CD4-positive, CD25-positive, alpha-beta regulatory T cell (primary cell): ENCODE measurements around the gene SBNO2. TPM values are rescaled to one million over a fixed set of nuclear protein-coding genes. Genes with fewer than 3 reads are reported as not detected.

Source experiments
- ATAC-seq, 2 donors: fragments of 150-1000 bp; cut with Tn5 transposase; one replicate each; pipeline ENCODE4 v1.10.0; 2021; ENCODE audit warnings: low read depth in 2 of 2, moderate number of reproducible peaks in 2 of 2, moderate library complexity in 1 of 2
- DNase-seq, 3 donors: peaks; one replicate each; pipeline versions ENCODE4 v3.0.0 to v3.0.0-alpha.2; 2012 to 2022; ENCODE audit warnings: mixed read lengths in 1 of 3
- H3K27ac ChIP-seq: one replicate; pipeline ENCODE4 v1.7.0; 2013; ENCODE audit warnings: mild to moderate bottlenecking, low read length; ENCODE audit not compliant: insufficient read depth, poor library complexity, severe bottlenecking
- H3K27me3 ChIP-seq: one replicate; pipeline ENCODE4 v1.7.0; 2013; ENCODE audit warnings: low read length; ENCODE audit not compliant: control insufficient read depth, insufficient read depth
- H3K36me3 ChIP-seq: one replicate; pipeline ENCODE4 v1.7.0; 2013; ENCODE audit warnings: mild to moderate bottlenecking, low read length, moderate library complexity; ENCODE audit not compliant: control insufficient read depth, insufficient read depth
- H3K4me1 ChIP-seq: 2 replicates; pipeline ENCODE4 v1.7.0; 2013; ENCODE audit warnings: mild to moderate bottlenecking, low read length; ENCODE audit not compliant: insufficient read depth, control insufficient read depth, poor library complexity, severe bottlenecking
- H3K4me3 ChIP-seq: one replicate; pipeline ENCODE4 v1.7.0; 2013; ENCODE audit warnings: low read depth, mild to moderate bottlenecking, low read length, moderate library complexity
- H3K9me3 ChIP-seq, 2 experiments: 1 replicate in 1 of 2; 2 replicates in 1 of 2; pipeline ENCODE4 v1.7.0; 2013; ENCODE audit warnings: low read length in 2 of 2, mild to moderate bottlenecking in 1 of 2, moderate library complexity in 1 of 2; ENCODE audit not compliant: control insufficient read depth in 2 of 2
- H3K27ac Mint-ChIP-seq, 3 donors: one replicate each; pipeline ENCODE4 v1.8.0; 2020 to 2022; ENCODE audit warnings: mild to moderate bottlenecking in 3 of 3, mixed read lengths in 3 of 3, moderate library complexity in 2 of 3
- H3K27me3 Mint-ChIP-seq: one replicate; pipeline ENCODE4 v1.8.0; 2022; ENCODE audit warnings: mild to moderate bottlenecking, mixed read lengths
- H3K36me3 Mint-ChIP-seq: one replicate; pipeline ENCODE4 v1.8.0; 2020; ENCODE audit warnings: mixed read lengths
- H3K4me1 Mint-ChIP-seq, 4 donors: one replicate each; pipeline ENCODE4 v1.8.0; 2020 to 2022; ENCODE audit warnings: mixed read lengths in 4 of 4, mild to moderate bottlenecking in 1 of 4
- H3K4me3 Mint-ChIP-seq, 4 donors: one replicate each; pipeline ENCODE4 v1.8.0; 2020 to 2022; ENCODE audit warnings: mild to moderate bottlenecking in 4 of 4, mixed read lengths in 4 of 4, moderate library complexity in 3 of 4
- H3K9me3 Mint-ChIP-seq, 7 donors: one replicate each; pipeline ENCODE4 v1.8.0; 2020 to 2022; ENCODE audit warnings: mixed read lengths in 7 of 7, mild to moderate bottlenecking in 3 of 7, moderate library complexity in 2 of 7
- polyA plus RNA-seq, 4 donors: library from polyadenylated mRNA; unstranded; fragments of 300-500 nt; fragmentation: Illumina TruSeq; gene quantifications; one replicate each; pipeline ENCODE4 v1.2.3, GENCODE V29; 2021
- total RNA-seq: library from RNA; stranded (reverse); gene quantifications from one replicate; pipeline ENCODE4 v1.2.3, GENCODE V29; 2022

The SBNO2 gene
- total and polyA plus RNA-seq, 5 donors from 2014 or later = 2.0 to 139 (median 2.7) TPM

DNA sequence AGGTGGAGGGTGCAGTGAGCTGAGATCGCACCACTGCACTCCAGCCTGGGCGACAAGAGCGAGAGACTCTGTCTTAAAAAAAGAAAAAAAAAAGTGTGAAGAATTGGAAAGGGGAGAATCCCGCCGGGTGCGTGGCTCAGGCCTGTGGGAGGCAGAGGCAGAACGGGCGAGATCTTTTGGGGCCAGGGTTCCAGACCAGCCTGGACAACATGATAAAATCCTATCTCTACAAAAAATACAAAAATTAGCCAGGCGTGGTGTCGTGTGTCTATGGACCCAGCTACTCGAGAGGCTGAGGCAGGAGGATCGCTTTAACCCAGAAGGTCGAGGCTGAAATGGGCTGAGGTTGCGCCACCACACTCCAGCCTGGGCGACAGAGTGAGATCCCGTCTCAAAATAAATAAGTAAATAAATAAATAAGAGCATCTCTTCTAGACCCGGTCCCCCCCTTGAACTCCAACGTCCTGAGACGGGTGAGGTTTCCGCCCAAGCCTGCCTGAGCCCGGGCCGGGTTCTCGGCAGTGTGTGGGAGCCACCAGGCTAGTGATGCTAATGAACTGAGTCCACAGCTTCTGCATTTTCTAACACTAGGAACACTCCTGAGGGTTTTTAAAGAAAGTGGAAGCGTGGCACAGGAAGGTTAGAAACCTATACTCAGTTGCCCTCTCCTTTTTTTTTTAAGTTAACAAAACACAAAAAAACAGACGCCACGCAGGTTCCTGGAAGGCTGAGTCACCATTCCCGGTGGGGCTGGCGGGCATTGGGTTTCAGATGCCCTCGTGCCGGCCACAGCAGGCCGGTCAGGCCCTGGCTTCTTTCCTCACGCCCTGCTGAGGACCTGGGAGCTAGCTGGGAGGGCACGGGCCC lies 48.2 kb downstream of the SBNO2 start:
- Histone ChIP-seq H3K27ac (no peak overlapping the region), H3K36me3 (peaks cover 56% of the 10 kb centered on the region), H3K27me3 (no peaks in the 10 kb centered on the region), H3K4me1 (peaks cover 18% of the 10 kb centered on the region), H3K4me3 (no peak overlapping the region), H3K9me3 (no peaks in the 10 kb centered on the region)
- Mint-ChIP-seq H3K4me1 (peaks cover 0 to 24% (median 5%) of the 10 kb centered on the region in 4 donors), H3K27ac (peak overlapping the region in 1 of 3 donors; percentile 9), H3K27me3 (no peaks in the 10 kb centered on the region), H3K9me3 (no peaks in the 10 kb centered on the region), H3K36me3 (peaks cover 8% of the 10 kb centered on the region), H3K4me3 (no peak overlapping the region)
- ATAC-seq (no peak), DNase-seq (no peak)

DNA sequence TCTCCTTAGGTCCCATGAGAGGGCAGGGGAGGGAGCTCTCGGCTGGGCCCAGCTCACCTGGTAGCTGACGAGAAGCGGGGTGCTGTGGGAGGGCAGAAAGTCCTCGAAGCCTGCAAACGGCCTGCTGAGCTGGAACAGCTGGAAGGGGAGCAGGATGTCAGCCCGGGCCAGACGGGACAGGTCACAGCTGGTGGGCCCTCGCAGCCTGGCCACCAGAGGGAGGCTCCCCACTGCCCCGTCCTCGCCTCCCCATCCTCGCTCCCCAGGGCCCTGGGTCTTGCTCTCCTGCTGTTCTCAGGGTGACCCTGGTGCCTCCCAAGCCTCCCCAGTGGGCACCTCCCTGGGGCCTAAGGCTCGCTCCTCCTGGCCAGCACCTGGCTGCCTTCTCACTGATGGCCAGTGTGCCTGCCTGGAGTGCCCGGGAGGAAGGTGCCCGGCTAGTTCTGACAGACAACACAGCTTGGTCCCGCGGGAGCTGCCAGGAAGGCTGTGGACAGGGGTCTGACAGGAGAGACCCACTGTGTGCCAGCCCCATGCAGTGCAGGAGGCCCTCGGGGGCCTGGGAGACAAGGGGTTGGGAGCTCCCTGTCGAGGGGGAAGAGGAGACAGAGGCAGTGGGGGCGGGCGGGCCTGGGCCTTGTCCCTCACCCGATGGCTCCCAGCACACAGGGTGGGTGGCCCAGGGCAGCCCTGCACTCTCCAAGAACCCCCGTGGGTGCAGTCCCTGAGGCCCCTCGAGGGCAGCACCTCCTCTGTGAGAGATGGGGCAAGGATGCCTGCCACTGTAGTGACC lies 50.0 kb downstream of the SBNO2 start:
- H3K27me3 ChIP-seq = no peaks in the 10 kb centered on the region
- peaks cover 8% of the 10 kb centered on the region for H3K36me3 Mint-ChIP-seq
- no peaks in the 10 kb centered on the region for H3K9me3 ChIP-seq
- H3K27me3 Mint-ChIP-seq = no peaks in the 10 kb centered on the region
- H3K4me3 Mint-ChIP-seq = no peak overlapping the region
- no peak overlapping the region for H3K27ac ChIP-seq
- H3K4me1 ChIP-seq = peaks cover under 1% of the 10 kb centered on the region
- H3K9me3 Mint-ChIP-seq = no peaks in the 10 kb centered on the region
- H3K4me3 ChIP-seq = no peak overlapping the region
- H3K36me3 ChIP-seq = peaks cover 64% of the 10 kb centered on the region
- peak overlapping the region in 1 of 3 donors; percentile 55 for H3K27ac Mint-ChIP-seq
- ATAC-seq = no peak
- peaks cover 0 to 10% (median 2%) of the 10 kb centered on the region in 4 donors for H3K4me1 Mint-ChIP-seq
- no peak for DNase-seq

GRCh38 chr19:1123381-1123780 lies 50.7 kb downstream of the SBNO2 start:
- peaks cover 0 to 7% (median 2%) of the 10 kb centered on the region in 4 donors for H3K4me1 Mint-ChIP-seq
- H3K27me3 ChIP-seq = no peaks in the 10 kb centered on the region
- no peaks in the 10 kb centered on the region for H3K27me3 Mint-ChIP-seq
- no peaks in the 10 kb centered on the region for H3K4me1 ChIP-seq
- H3K4me3 Mint-ChIP-seq = no peak overlapping the region
- no peak for DNase-seq
- peaks cover 8% of the 10 kb centered on the region for H3K36me3 Mint-ChIP-seq
- peaks cover 71% of the 10 kb centered on the region for H3K36me3 ChIP-seq
- no peaks in the 10 kb centered on the region for H3K9me3 Mint-ChIP-seq
- no peak overlapping the region for H3K4me3 ChIP-seq
- H3K27ac Mint-ChIP-seq = no peak overlapping the region
- ATAC-seq = no peak
- H3K9me3 ChIP-seq = no peaks in the 10 kb centered on the region
- no peak overlapping the region for H3K27ac ChIP-seq

DNA sequence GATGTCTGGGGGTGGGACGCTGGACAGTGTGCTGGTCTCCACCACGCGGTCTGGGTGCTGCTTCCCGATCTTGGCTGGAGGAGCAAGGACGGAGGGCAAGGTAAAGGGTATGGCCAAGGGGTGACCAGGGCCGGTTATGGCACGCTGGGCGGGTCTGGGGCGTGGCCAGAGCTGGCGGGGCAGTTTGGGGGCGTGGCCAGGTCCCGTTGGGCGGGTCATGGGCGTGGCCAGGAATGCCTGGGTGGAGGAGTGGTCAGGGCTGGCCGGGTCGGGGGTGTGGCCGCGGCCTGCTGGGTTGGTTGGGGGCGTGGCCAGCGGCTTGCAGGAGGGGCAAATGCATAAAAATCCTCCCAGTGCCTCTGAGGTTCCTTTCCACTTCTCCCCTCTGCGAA lies 51.1 kb downstream of the SBNO2 start:
- DNase-seq (no peak), ATAC-seq (peak in 1 of 2 donors; percentile 23)
- Mint-ChIP-seq H3K4me3 (no peak overlapping the region), H3K4me1 (peaks cover 0 to 7% (median 2%) of the 10 kb centered on the region in 4 donors), H3K27ac (no peak overlapping the region), H3K36me3 (peaks cover 8% of the 10 kb centered on the region), H3K27me3 (no peaks in the 10 kb centered on the region), H3K9me3 (no peaks in the 10 kb centered on the region)
- H3K4me1 ChIP-seq = no peaks in the 10 kb centered on the region
- H3K27me3 ChIP-seq = no peaks in the 10 kb centered on the region
- no peak overlapping the region for H3K27ac ChIP-seq
- no peak overlapping the region for H3K4me3 ChIP-seq
- peaks cover 74% of the 10 kb centered on the region for H3K36me3 ChIP-seq
- no peaks in the 10 kb centered on the region for H3K9me3 ChIP-seq

DNA sequence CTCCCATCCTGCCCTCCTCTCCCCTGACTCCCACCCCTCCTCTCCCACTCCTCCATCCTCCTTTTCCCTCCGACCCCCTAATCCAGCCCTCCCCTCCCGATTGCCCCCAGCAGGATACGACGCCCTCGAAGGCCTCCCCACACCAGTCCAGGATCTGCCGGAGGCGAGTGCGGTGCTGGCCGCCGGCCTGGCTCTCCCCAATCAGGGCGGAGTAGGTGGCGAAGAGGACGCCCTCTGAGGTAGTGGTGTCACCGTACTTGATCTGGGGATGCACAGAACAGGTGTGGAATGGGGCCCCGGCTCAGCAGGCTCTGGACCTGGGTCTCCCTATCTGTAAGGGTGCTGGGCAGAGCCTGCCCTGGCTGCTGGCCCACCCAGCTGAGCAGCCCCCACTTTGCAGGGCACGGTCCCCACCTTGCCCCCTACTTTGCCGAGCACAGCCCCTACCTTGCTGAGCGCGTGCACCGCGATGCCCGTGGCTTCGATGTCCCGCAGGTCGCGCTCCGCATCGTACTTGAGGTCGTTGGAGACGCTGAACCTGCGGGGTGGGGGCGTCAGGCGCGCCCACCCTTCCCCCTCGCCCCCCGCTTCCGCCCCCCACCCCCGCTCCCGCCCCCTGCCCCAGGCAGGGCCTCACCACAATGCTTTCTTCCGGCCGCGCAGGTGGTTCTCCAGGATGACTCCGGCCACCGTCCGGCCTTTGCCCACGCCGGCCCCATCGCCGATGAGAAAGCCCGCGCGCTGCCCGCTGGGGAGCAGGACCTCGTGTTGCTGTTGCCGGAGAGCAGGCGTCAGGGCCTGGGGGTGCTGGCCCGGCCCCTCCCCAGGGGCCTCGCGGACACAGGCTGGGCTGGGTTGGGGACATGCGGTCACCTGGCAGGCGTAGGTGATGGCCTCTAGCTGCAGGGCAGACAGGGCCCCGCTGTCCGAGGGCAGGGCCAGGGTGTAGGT lies 51.8 kb downstream of the SBNO2 start:
- no peak overlapping the region for H3K27ac Mint-ChIP-seq
- Histone ChIP-seq H3K4me3 (no peak overlapping the region), H3K27me3 (no peaks in the 10 kb centered on the region), H3K9me3 (no peaks in the 10 kb centered on the region), H3K36me3 (peaks cover 75% of the 10 kb centered on the region), H3K27ac (no peak overlapping the region), H3K4me1 (no peaks in the 10 kb centered on the region)
- DNase-seq (no peak), ATAC-seq (no peak)
- H3K9me3 Mint-ChIP-seq = no peaks in the 10 kb centered on the region
- peaks cover 0 to 7% (median 0%) of the 10 kb centered on the region in 4 donors for H3K4me1 Mint-ChIP-seq
- H3K4me3 Mint-ChIP-seq = no peak overlapping the region
- H3K27me3 Mint-ChIP-seq = no peaks in the 10 kb centered on the region
- peaks cover 8% of the 10 kb centered on the region for H3K36me3 Mint-ChIP-seq

DNA sequence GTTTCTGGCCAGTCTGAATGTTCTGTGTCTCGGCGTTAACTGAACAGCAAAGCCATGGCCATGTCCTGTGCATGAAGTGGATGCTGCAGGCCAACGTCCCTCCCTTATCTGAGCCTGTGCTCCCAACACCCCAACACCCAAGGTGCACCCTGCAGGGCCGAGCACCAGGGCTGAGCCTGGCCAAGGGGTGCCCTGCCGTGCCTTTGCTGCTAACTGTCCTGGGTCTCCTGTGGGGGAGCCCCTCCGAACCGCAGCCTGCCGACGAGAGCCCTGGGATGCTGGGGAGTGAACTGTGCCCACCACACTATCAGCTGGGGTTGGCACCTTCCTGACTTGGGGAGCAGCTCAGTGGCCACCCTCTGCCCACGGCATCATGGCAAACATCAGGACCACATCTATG lies 52.7 kb downstream of the SBNO2 start:
- ATAC-seq = no peak
- H3K4me1 ChIP-seq = no peaks in the 10 kb centered on the region
- Mint-ChIP-seq H3K27ac (peak overlapping the region in 2 of 3 donors; percentile 5 to 63), H3K36me3 (peaks cover 8% of the 10 kb centered on the region), H3K4me1 (peaks cover 0 to 3% (median 0%) of the 10 kb centered on the region in 4 donors), H3K27me3 (no peaks in the 10 kb centered on the region), H3K4me3 (no peak overlapping the region), H3K9me3 (no peaks in the 10 kb centered on the region)
- no peaks in the 10 kb centered on the region for H3K9me3 ChIP-seq
- H3K27ac ChIP-seq = no peak overlapping the region
- no peak overlapping the region for H3K4me3 ChIP-seq
- no peaks in the 10 kb centered on the region for H3K27me3 ChIP-seq
- peaks cover 75% of the 10 kb centered on the region for H3K36me3 ChIP-seq
- DNase-seq = no peak

DNA sequence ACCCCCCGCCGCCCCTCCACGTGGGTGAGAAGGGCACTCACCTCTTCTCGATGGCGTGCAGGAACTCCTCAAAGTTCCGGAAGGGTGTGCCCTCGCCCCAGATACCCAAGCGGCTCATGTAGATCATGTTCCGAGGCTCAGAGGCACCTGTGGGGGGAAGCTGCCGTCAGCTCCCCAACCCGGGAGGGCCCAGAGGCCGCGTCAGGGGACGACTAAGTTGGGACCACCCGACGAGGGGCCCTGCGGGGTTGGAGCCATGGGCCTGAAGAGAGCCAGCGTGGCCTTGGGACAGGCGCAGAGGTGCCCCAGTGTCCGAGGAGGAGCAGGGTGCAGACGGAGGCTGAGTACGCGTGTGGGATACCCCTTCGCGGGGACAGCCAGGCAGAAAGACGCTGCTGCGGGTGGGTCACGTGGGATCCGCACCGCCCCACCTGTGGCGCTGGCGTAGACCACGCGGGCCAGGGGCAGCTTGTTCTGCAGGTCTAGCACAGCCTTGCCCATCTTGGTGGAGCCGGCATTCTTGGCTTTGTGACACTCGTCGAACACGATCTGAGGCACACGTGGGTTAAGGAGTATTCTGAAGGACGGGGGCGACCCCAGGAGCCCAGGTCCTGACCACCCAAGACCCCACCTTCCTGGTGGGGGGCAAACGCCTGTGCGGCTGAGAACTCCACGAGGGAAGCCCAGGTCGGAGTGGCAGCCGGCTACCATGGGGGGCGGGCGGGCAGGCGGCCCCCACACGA lies 54.4 kb downstream of the SBNO2 start:
- no peaks in the 10 kb centered on the region for H3K4me1 ChIP-seq
- no peak overlapping the region for H3K4me3 ChIP-seq
- H3K27ac ChIP-seq = no peak overlapping the region
- no peak for DNase-seq
- Mint-ChIP-seq H3K4me3 (no peak overlapping the region), H3K4me1 (no peaks in the 10 kb centered on the region), H3K27ac (no peak overlapping the region), H3K36me3 (peaks cover 8% of the 10 kb centered on the region), H3K27me3 (no peaks in the 10 kb centered on the region), H3K9me3 (no peaks in the 10 kb centered on the region)
- no peaks in the 10 kb centered on the region for H3K9me3 ChIP-seq
- H3K27me3 ChIP-seq = no peaks in the 10 kb centered on the region
- H3K36me3 ChIP-seq = peaks cover 68% of the 10 kb centered on the region
- no peak for ATAC-seq
